MM.1S (cell line): ENCODE measurements around the gene MBOAT7.

Source experiments
- EZH2 ChIP-seq: fragments of 300-600 bp; sonication (generic); optimal IDR thresholded peaks from 2 replicates; pipeline ENCODE3; 2017; ENCODE audit warnings: low read depth, mild to moderate bottlenecking, antibody characterized with exemption, low read length, mixed read lengths
- EZH2phosphoT487 ChIP-seq: fragments of 300-600 bp; sonication (generic); IDR thresholded peaks from 2 replicates; pipeline ENCODE4 v1.6.1; 2018; ENCODE audit warnings: antibody characterized with exemption, low read length
- TF ChIP-seq, protein P1 (sequence below): fragments of 300-600 bp; sonication (generic); IDR thresholded peaks from 2 replicates; pipeline ENCODE4 v1.5.1; 2016; ENCODE audit warnings: antibody characterized with exemption, low read length, mixed read lengths

DNA sequence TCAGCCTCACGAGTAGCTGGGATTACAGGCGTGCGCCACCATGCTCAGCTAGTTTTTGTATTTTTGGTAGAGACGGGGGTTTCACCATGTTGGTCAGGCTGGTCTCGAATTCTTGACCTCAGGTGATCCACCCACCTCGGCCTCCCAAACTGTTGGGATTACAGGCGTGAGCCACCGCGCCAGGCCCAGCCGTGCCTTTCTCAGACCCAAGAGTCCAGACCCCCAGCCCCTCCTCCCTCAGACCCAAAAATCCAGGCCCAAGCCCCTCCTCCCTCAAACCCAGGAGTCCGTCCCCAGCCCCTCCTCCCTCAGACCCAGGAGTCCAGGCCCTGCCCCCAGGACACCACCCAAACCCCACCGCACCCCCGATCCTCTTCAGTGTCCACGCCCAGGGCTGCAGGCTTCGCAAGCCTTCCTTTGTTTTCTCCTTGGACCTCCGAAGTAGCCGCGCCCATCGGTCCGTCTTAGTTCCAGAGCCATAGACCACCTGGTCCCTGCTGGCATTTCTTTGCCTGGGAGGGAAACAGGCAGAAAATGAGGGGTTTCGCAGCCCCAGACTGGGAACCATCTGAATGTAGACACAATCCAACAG, 20.1 kb downstream of the MBOAT7 start:
- TF ChIP-seq, protein P1, sequence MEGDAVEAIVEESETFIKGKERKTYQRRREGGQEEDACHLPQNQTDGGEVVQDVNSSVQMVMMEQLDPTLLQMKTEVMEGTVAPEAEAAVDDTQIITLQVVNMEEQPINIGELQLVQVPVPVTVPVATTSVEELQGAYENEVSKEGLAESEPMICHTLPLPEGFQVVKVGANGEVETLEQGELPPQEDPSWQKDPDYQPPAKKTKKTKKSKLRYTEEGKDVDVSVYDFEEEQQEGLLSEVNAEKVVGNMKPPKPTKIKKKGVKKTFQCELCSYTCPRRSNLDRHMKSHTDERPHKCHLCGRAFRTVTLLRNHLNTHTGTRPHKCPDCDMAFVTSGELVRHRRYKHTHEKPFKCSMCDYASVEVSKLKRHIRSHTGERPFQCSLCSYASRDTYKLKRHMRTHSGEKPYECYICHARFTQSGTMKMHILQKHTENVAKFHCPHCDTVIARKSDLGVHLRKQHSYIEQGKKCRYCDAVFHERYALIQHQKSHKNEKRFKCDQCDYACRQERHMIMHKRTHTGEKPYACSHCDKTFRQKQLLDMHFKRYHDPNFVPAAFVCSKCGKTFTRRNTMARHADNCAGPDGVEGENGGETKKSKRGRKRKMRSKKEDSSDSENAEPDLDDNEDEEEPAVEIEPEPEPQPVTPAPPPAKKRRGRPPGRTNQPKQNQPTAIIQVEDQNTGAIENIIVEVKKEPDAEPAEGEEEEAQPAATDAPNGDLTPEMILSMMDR: no peak
- TF ChIP-seq EZH2: no peak
- no peak for TF ChIP-seq EZH2phosphoT487
